CD14-positive monocyte (primary cell): ENCODE measurements around the gene ATP4B. TPM values are rescaled to one million over a fixed set of nuclear protein-coding genes. Genes with fewer than 3 reads are reported as not detected.
A peak's percentile ranks its signal among the peaks of the same experiment; 100 is the strongest.
"Not testable (repeated sequence)": the region's sequence is repeated elsewhere in the genome, so short reads cannot be mapped to it uniquely, and the experiment has no call there.

Experiments
- DNase-seq, 3 donors: peaks; one replicate each; pipeline ENCODE4 v3.0.0-alpha.2; 2011 to 2022
- H2AFZ ChIP-seq: 2 replicates; pipeline ENCODE4 v1.6.0; 2012; ENCODE audit warnings: mild to moderate bottlenecking, low read depth, low read length, inconsistent platforms; ENCODE audit not compliant: insufficient read depth, poor library complexity, severe bottlenecking
- H3K27ac ChIP-seq, 2 donors: 1 replicate in 1 of 2; 2 replicates in 1 of 2; pipeline ENCODE4 v1.5.1; 2012 to 2013; ENCODE audit warnings: low read length in 2 of 2, control low read depth in 1 of 2, inconsistent platforms in 1 of 2, low read depth in 1 of 2, mild to moderate bottlenecking in 1 of 2
- H3K27me3 ChIP-seq, 2 donors: one replicate each; pipeline versions ENCODE4 v1.6.0 to v1.6.1; 2011 to 2013; ENCODE audit warnings: low read length in 2 of 2; ENCODE audit not compliant: control insufficient read depth in 2 of 2, insufficient read depth in 2 of 2
- H3K36me3 ChIP-seq, 2 donors: replicated peaks in 1 of 2; 1 replicate in 1 of 2; 2 replicates in 1 of 2; pipeline versions ENCODE4 v1.5.1 to v1.6.1; 2012 to 2013; ENCODE audit warnings: low read length in 2 of 2, control low read depth in 1 of 2, inconsistent platforms in 1 of 2, mild to moderate bottlenecking in 1 of 2; ENCODE audit not compliant: insufficient read depth in 2 of 2, control insufficient read depth in 1 of 2
- H3K4me1 ChIP-seq, 2 donors: 1 replicate in 1 of 2; 2 replicates in 1 of 2; pipeline versions ENCODE4 v1.5.1 to v1.6.1; 2012 to 2013; ENCODE audit warnings: low read length in 2 of 2, control low read depth in 1 of 2, inconsistent platforms in 1 of 2, mild to moderate bottlenecking in 1 of 2, moderate library complexity in 1 of 2; ENCODE audit not compliant: insufficient read depth in 2 of 2, control insufficient read depth in 1 of 2
- H3K4me2 ChIP-seq: replicated peaks from 2 replicates; pipeline ENCODE3; 2012; ENCODE audit warnings: low read length, moderate library complexity, mild to moderate bottlenecking; ENCODE audit not compliant: poor library complexity, severe bottlenecking; ENCODE audit errors: extremely low read depth
- H3K4me3 ChIP-seq, 3 experiments: fragments of 200-600 bp in 1 of 3; sonication (generic) in 1 of 3; replicated peaks in 1 of 3; 1 replicate in 2 of 3; 2 replicates in 1 of 3; pipeline ENCODE4 v1.5.1; 2011 to 2013; ENCODE audit warnings: low read length in 3 of 3, mild to moderate bottlenecking in 3 of 3, control low read depth in 2 of 3, low read depth in 2 of 3, inconsistent platforms in 1 of 3, moderate library complexity in 1 of 3
- H3K79me2 ChIP-seq: 2 replicates; pipeline ENCODE4 v1.6.0; 2012; ENCODE audit warnings: mild to moderate bottlenecking, control low read depth, inconsistent platforms, low read length, moderate library complexity; ENCODE audit not compliant: insufficient read depth
- H3K9ac ChIP-seq: 2 replicates; pipeline ENCODE4 v1.6.0; 2017; ENCODE audit warnings: low read length, mild to moderate bottlenecking; ENCODE audit not compliant: insufficient read depth, poor library complexity, severe bottlenecking
- H3K9me3 ChIP-seq, 2 donors: replicated peaks in 1 of 2; 1 replicate in 1 of 2; 2 replicates in 1 of 2; pipeline versions ENCODE4 v1.5.1 to v1.6.1; 2012 to 2013; ENCODE audit warnings: low read length in 2 of 2, control low read depth in 1 of 2; ENCODE audit not compliant: control insufficient read depth in 1 of 2, insufficient read depth in 1 of 2
- H4K20me1 ChIP-seq: 2 replicates; pipeline ENCODE4 v1.6.0; 2012; ENCODE audit warnings: mild to moderate bottlenecking, low read length, control low read depth, moderate library complexity; ENCODE audit not compliant: insufficient read depth
- H3K27ac Mint-ChIP-seq, 7 donors: one replicate each; pipeline ENCODE4 v1.8.0; 2020; ENCODE audit warnings: mild to moderate bottlenecking in 7 of 7, mixed read lengths in 7 of 7, moderate library complexity in 6 of 7, inconsistent platforms in 2 of 7
- H3K27me3 Mint-ChIP-seq, 3 donors: one replicate each; pipeline ENCODE4 v1.8.0; 2021 to 2022; ENCODE audit warnings: low read depth in 3 of 3, mild to moderate bottlenecking in 3 of 3, mixed read lengths in 3 of 3, moderate library complexity in 3 of 3, inconsistent platforms in 1 of 3
- H3K36me3 Mint-ChIP-seq, 2 donors: one replicate each; pipeline ENCODE4 v1.8.0; 2020; ENCODE audit warnings: mixed read lengths in 2 of 2, inconsistent platforms in 1 of 2, mild to moderate bottlenecking in 1 of 2
- H3K4me1 Mint-ChIP-seq: one replicate; pipeline ENCODE4 v1.8.0; 2020; ENCODE audit warnings: mild to moderate bottlenecking, mixed read lengths
- H3K4me3 Mint-ChIP-seq, 2 donors: one replicate each; pipeline ENCODE4 v1.8.0; 2020; ENCODE audit warnings: mild to moderate bottlenecking in 2 of 2, mixed read lengths in 2 of 2, moderate library complexity in 1 of 2
- H3K9me3 Mint-ChIP-seq, 7 donors: one replicate each; pipeline ENCODE4 v1.8.0; 2020 to 2022; ENCODE audit warnings: mixed read lengths in 7 of 7, mild to moderate bottlenecking in 6 of 7, moderate library complexity in 6 of 7, inconsistent platforms in 2 of 7
- CTCF ChIP-seq: fragments of 200-600 bp; IDR thresholded peaks from one replicate; pipeline ENCODE4 v1.8.0; 2022; ENCODE audit warnings: antibody characterized with exemption, mild to moderate bottlenecking
- WGBS: methylation state at CpG from one replicate; pipeline ENCODE4 v1.1.5; 2013; ENCODE audit warnings: missing lambda C conversion rate; ENCODE audit not compliant: insufficient coverage; 5-methylcytosine and 5-hydroxymethylcytosine counted together
- intact Hi-C, 2 donors: fragments of 100-400 bp; cut with micrococcal nuclease; formaldehyde crosslinking; loops; one replicate each; pipeline versions ENCODE4 v1.15.0 to v1.15.1; 2023
- polyA plus RNA-seq, 3 donors: library from polyadenylated mRNA; depleted of rRNA in 1 of 3; unstranded in 2 of 3; stranded (reverse) in 1 of 3; fragments of 300-500 nt in 2 of 3; fragments of >200 nt in 1 of 3; fragmentation: Illumina TruSeq in 2 of 3; gene quantifications; 1 replicate in 2 of 3; 2 replicates in 1 of 3; pipeline ENCODE4 v1.2.3, GENCODE V29; 2012 to 2021

ATP4B gene
- polyA plus RNA-seq, 3 donors, result not detected

GRCh38 chr13:113621498-113621897 lies 36.5 kb downstream of the ATP4B start:
- WGBS, result 97% methylated on average over 9 of the region's 13 CpGs
- H3K27me3 ChIP-seq, H3K4me3 Mint-ChIP-seq, H3K9ac ChIP-seq, H3K9me3 Mint-ChIP-seq, intact Hi-C loops, H3K9me3 ChIP-seq, H2AFZ ChIP-seq, H3K4me3 ChIP-seq, H3K4me2 ChIP-seq, H4K20me1 ChIP-seq, H3K27ac ChIP-seq, DNase-seq: not testable (repeated sequence)
- Mint-ChIP-seq H3K4me1 (peaks cover 10% of the 10 kb centered on the region), H3K36me3 (peaks cover 17 to 51% of the 10 kb centered on the region in 2 donors), H3K27ac (peak overlapping the region in 2 of 7 donors; percentile 33 to 75), H3K27me3 (peaks cover 0 to 16% (median 2%) of the 10 kb centered on the region in 3 donors)
- TF ChIP-seq CTCF, result peak; percentile 43
- Histone ChIP-seq H3K4me1 (peaks cover 11 to 12% of the 10 kb centered on the region in 2 donors), H3K36me3 (peaks cover 5 to 38% of the 10 kb centered on the region in 2 donors), H3K79me2 (peaks cover 50% of the 10 kb centered on the region)

- H3K36me3 Mint-ChIP-seq, result peaks cover 17 to 50% of the 10 kb centered on the region in 2 donors
- H3K4me3 Mint-ChIP-seq, result no peak overlapping the region
- no peak overlapping the region for H3K27ac ChIP-seq
- peaks cover 0 to 15% (median 2%) of the 10 kb centered on the region in 3 donors for H3K27me3 Mint-ChIP-seq
- no peaks in the 10 kb centered on the region for H3K27me3 ChIP-seq
- H3K27ac Mint-ChIP-seq, result peak overlapping the region in 1 of 7 donors; percentile 10
- no peaks in the 10 kb centered on the region for H4K20me1 ChIP-seq
- H3K79me2 ChIP-seq, result peaks cover 49% of the 10 kb centered on the region
- no peak overlapping the region for H3K4me2 ChIP-seq
- H3K4me3 ChIP-seq, result no peak overlapping the region
- H3K4me1 ChIP-seq, result peaks cover 16% of the 10 kb centered on the region in 2 donors
- peaks cover 0 to 5% (median 1%) of the 10 kb centered on the region in 7 donors for H3K9me3 Mint-ChIP-seq
- peaks cover 15% of the 10 kb centered on the region for H3K4me1 Mint-ChIP-seq
- peaks cover 5 to 37% of the 10 kb centered on the region in 2 donors for H3K36me3 ChIP-seq
- no peaks in the 10 kb centered on the region for H3K9me3 ChIP-seq
- DNase-seq, result no peak
- 100% methylated on average over 8 of the region's 15 CpGs for WGBS
- no peak overlapping the region for H3K9ac ChIP-seq
- intact Hi-C loops, result no loop called here
- H2AFZ ChIP-seq, result no peak overlapping the region
- TF ChIP-seq CTCF, result no peak
Measured at GRCh38 chr13:113621046-113621445, 37.0 kb downstream of the ATP4B start.
